Left ventricle myocardium inferior (tissue), 1 donor: ENCODE data around the gene PLXNA3. TPM values are rescaled to one million over a fixed set of nuclear protein-coding genes. Genes with fewer than 3 reads are reported as not detected.

Source experiments
- DNase-seq: peaks from one replicate; pipeline ENCODE4 v3.0.0-alpha.2; 2020
- H3K27ac ChIP-seq: fragments of 200-600 bp; replicated peaks from 2 replicates; pipeline ENCODE4 v1.8.0; 2021
- H3K27me3 ChIP-seq: fragments of 200-600 bp; 2 replicates; pipeline ENCODE4 v1.8.0; 2021; ENCODE audit warnings: low read depth
- H3K36me3 ChIP-seq: fragments of 200-600 bp; 2 replicates; pipeline ENCODE4 v1.8.0; 2021
- H3K4me1 ChIP-seq: fragments of 200-600 bp; 2 replicates; pipeline ENCODE4 v1.8.0; 2021
- H3K4me3 ChIP-seq: fragments of 200-600 bp; 2 replicates; pipeline ENCODE4 v1.8.0; 2021; ENCODE audit warnings: mild to moderate bottlenecking, moderate library complexity
- H3K9me3 ChIP-seq: fragments of 200-600 bp; replicated peaks from 2 replicates; pipeline ENCODE4 v1.8.0; 2021
- intact Hi-C: fragments of 100-400 bp; cut with micrococcal nuclease; formaldehyde crosslinking; loops from one replicate; pipeline ENCODE4 v1.11.0; 2022
- total RNA-seq: library from RNA; stranded (reverse); fragmentation: NEBNext Ultra II Directional; extraction: Animal tissue kit (Norgen Biotek cat#: 25700); gene quantifications from one replicate; pipeline ENCODE4 v1.2.1, GENCODE V29; 2021
- TF ChIP-seq, protein P1 (sequence below): fragments of 200-600 bp; IDR thresholded peaks from 2 replicates; pipeline ENCODE4 v1.8.0; 2021; ENCODE audit warnings: antibody characterized with exemption, mild to moderate bottlenecking, borderline replicate concordance
- donor health status: DM: no; HTN: yes; CAD: no; lungs with severe emphysema.

Gene PLXNA3
- total RNA-seq, 1 donor from 2014 or later = 16.6 TPM

DNA sequence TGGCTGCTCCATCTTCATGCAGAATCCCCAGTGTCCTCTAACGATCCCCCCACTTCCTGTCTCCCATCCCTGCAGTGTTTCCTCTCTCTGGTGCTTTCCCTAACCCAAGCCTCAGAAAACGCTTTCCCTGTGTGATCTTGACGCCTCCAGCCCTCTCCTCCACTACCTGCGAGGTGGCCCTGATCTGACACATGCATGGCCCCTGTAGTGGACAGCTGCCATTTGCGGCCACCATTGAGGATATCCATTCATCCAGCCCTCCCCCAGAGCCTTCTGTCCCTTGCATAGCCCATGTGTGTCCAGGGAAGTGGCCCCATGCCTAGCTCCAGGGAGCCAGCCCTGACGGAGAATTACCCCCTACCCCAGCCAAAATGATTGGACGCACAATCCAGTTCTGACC is 25.2 kb downstream of the PLXNA3 start:
- H3K27ac ChIP-seq = no peak overlapping the region
- no peak for DNase-seq
- H3K4me3 ChIP-seq = no peak overlapping the region
- intact Hi-C loops = no loop called here
- H3K9me3 ChIP-seq = no peaks in the 10 kb centered on the region
- TF ChIP-seq, protein P1, sequence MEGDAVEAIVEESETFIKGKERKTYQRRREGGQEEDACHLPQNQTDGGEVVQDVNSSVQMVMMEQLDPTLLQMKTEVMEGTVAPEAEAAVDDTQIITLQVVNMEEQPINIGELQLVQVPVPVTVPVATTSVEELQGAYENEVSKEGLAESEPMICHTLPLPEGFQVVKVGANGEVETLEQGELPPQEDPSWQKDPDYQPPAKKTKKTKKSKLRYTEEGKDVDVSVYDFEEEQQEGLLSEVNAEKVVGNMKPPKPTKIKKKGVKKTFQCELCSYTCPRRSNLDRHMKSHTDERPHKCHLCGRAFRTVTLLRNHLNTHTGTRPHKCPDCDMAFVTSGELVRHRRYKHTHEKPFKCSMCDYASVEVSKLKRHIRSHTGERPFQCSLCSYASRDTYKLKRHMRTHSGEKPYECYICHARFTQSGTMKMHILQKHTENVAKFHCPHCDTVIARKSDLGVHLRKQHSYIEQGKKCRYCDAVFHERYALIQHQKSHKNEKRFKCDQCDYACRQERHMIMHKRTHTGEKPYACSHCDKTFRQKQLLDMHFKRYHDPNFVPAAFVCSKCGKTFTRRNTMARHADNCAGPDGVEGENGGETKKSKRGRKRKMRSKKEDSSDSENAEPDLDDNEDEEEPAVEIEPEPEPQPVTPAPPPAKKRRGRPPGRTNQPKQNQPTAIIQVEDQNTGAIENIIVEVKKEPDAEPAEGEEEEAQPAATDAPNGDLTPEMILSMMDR = no peak
- no peaks in the 10 kb centered on the region for H3K27me3 ChIP-seq
- H3K4me1 ChIP-seq = peaks cover 38% of the 10 kb centered on the region
- peaks cover 8% of the 10 kb centered on the region for H3K36me3 ChIP-seq

DNA sequence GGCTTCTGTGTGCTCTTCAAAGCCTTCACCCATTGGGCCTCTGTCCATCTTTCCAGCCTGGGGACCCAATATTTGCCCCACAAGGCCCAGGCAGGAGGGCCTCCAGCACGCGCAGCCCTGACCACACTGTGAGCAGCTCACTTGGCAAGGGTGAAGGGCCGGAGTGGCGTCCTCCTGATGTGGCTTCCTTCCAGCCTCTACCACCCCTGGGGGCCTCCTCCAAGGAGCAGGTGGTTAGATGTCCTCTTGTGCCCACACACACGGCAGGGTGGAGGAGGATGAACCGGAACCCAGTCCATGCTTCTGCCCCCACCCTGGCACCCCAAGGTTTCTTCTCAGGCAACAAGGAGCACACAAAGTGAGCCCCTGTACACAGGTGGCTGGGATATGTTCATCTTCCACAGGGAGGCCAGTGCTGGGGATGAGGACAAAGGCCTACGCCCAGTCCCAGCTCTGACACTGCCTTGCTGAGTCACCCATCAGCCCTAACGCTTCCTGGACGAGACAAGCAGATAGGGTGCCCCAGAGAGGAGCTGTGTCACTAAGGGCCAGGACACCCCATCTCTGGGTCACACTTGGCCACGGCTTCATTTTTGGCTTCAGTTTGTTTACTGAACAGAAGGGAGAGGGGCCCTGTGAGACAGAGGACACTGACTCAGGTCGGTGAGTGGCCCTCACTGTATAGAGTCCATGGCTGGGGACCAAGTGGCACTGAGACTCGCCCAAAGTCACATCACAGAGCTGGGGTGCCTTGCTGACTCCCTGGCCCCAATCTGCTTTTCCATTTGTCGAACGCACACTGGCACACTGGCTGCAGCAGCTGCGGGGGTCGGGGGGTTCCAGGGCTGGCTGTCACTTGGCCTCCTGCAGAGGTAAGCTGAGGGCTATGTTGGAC is 26.4 kb downstream of the PLXNA3 start:
- TF ChIP-seq, protein P1 = no peak

DNA sequence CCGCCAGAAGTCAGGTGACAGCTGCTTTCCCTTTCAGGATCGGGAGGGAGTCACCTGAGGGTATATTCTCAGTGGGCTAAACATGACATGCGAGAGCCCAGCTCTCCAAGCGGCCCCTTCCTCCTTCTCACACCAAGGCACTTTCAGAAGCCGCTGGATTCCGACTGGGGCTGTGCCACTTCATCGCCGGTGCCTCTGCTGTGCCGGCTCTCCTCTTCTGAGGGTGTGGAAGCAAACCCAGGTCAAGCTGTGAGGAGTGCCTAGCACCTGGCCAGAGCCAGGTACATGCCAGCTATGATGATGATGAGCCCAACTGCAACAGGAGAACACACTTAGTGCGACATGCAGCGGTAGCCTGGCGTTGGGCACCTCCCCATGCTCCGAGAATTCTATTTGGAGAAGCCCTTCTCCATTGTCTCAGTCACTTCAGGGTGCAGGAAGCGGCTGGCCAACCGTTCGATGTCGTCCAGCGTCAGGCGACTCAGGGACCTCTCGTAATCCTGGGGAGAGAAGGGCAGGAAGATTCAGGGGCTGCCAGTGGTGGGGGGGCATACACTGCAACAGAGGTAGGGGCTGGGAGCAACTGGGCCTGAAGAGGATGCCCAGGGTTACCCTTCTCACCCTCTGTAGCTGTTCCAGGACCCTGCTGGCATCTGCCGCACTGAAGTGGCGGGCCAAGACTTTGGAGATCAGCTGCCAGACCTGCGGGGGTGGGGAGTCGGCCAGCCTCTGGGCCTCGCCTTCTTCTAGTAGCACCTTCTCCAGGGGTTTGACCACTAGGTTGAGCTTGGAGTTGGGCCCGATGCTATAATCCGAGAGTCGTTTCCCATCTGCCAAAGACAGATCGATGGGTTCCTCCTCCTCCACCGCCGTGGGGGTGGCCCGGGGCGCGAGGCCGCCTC is 27.3 kb downstream of the PLXNA3 start:
- H3K4me1 ChIP-seq = peaks cover 54% of the 10 kb centered on the region
- TF ChIP-seq, protein P1 = no peak
- peak overlapping the region; percentile 78 for H3K4me3 ChIP-seq
- H3K27ac ChIP-seq = peak overlapping the region; percentile 96
- no peaks in the 10 kb centered on the region for H3K27me3 ChIP-seq
- intact Hi-C loops = no loop called here
- H3K9me3 ChIP-seq = no peaks in the 10 kb centered on the region
- DNase-seq = no peak
- H3K36me3 ChIP-seq = peaks cover 8% of the 10 kb centered on the region

More for the DNA sequence above, 26.4 kb downstream of the PLXNA3 start:
- Histone ChIP-seq H3K4me1 (peaks cover 47% of the 10 kb centered on the region), H3K36me3 (peaks cover 8% of the 10 kb centered on the region), H3K27me3 (no peaks in the 10 kb centered on the region), H3K4me3 (peak overlapping the region; percentile 78), H3K9me3 (no peaks in the 10 kb centered on the region), H3K27ac (peak overlapping the region; percentile 96)
- DNase-seq = no peak
- intact Hi-C loops = no loop called here

DNA sequence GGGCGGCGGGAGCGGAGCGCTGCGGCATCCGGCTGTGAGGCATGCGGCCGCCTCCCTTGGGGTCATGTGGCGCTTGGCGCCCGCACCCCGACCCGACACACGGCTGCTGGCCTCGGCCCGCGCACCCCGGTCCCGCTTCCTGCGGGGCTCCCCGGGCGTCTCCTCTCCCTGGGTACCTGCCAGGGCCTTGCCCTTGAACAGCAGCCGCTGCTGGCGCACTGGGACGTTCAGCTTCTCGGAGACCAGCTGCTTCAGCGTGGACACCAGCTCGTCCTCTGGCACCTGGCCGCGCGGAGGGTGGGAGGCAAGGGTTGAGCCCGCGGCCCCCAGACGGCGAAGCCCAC is 27.9 kb downstream of the PLXNA3 start:
- TF ChIP-seq, protein P1 = no peak
- intact Hi-C loops = no loop called here
- peak; percentile 43 for DNase-seq
- Histone ChIP-seq H3K9me3 (no peaks in the 10 kb centered on the region), H3K4me1 (peaks cover 54% of the 10 kb centered on the region), H3K36me3 (peaks cover 8% of the 10 kb centered on the region), H3K27ac (peak overlapping the region; percentile 96), H3K27me3 (no peaks in the 10 kb centered on the region), H3K4me3 (peak overlapping the region; percentile 78)

DNA sequence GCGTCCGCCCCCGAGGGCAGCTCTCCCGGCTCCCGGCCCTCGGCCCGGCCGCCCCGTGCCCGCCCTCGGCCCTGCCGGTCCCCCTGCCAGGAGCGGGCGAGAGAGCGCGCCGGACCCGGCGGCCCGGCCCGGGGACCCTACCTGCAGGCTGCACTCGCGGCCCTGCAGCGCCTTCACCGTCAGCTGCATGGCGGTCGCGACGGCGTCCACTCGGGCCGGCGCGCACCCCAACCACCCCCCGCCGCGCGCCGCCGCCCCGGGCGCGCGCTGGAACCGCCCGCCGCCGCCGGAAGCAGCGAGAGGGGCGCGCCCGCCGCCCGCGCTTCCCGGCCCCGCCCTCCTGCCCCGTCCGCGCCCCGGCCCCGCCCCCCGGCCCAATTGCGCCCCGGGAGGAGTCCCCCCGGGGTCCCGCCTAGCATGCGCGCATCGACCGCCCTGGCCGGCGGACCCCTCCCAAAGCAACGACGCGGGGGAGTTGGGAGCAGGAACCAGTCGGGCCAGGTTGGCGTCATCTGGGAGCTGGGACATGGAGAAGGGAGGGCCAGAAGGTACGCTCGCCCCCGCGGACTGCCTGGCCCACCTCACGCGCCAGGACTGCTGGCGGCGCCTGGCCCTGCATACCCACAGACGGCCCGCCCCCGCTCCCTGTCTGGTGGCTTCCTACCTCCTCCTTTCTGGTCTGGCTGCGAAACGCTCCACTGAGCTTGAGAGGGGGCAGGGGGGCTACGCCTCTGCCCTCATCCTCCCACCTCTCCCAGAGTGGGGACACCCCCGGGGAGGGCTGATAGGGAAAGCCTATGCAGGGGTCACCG is 28.5 kb downstream of the PLXNA3 start, which contains the start of gene UBL4A:
Gene UBL4A (minus strand): TSS at position 220 of the 812 bp plus-strand sequence. CDS start 31 bp downstream, at position 189.
- TF ChIP-seq, protein P1 = peak; percentile 9
- intact Hi-C loops = no loop called here
- no peaks in the 10 kb centered on the region for H3K9me3 ChIP-seq
- H3K4me3 ChIP-seq = peak within 1 kb of the TSS; percentile 78
- peaks cover 54% of the 10 kb centered on the region for H3K4me1 ChIP-seq
- peaks cover 8% of the 10 kb centered on the region for H3K36me3 ChIP-seq
- H3K27me3 ChIP-seq = no peaks in the 10 kb centered on the region
- DNase-seq = peak; percentile 64
- H3K27ac ChIP-seq = peak within 1 kb of the TSS; percentile 96
